ENCODE measurements around the gene RTN4RL2.

RTN4RL2 gene

DNA sequence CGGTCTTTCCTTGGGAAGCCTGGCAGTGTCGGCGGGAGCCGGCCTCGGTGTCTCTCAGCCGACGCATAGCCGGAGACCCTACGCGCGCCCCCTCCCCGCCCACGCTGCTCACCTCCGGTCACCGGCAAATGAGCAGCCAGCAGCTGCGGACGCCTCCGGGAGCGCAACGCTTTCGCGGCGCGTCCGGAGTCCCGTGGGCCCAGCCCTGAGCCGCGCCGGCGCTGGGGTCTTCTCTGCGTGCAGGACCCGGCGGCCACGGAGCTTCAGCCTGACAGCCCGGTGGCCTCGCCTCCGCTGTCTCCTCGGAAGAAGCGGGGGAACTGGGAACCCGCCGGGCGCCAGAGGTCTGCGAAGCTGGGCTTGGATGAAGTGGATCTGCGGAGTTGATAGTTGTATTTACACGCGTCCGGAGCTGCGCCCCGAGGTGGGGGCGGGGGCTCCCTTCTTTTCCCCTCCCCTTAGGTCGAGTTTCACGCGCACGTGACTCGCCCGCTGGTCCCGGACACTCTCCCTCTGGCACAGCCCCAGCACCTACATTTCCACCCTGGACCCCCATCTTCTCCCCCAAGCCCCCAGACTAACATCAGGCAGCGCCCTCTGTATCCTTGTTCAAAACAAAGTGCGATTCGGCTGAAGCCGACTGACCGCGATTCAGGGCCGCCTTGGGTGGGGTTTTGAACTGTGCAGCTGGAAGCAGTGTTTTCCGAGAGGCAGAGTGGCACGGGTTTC is 55.2 kb downstream of the RTN4RL2 start, which contains the start of gene SLC43A1:
Gene SLC43A1 (minus strand): TSS at position 371 of the 729 bp plus-strand sequence. CDS start 1,591 bp downstream, outside the sequence.
- ATAC-seq (ENCODE audit: low read depth), result peak; percentile 71
- no peak within 1 kb of the TSS for H3K27ac ChIP-seq (ENCODE audit: poor library complexity, severe bottlenecking)
- H3K36me3 ChIP-seq (ENCODE audit: low read depth), result no peaks in the 10 kb centered on the region
- no peak for DNase-seq (ENCODE audit: low spot score)
- peaks cover 13% of the 10 kb centered on the region for H3K27me3 ChIP-seq (ENCODE audit: insufficient read depth, poor library complexity, severe bottlenecking)
- no peaks in the 10 kb centered on the region for H3K9me3 ChIP-seq (ENCODE audit: severe bottlenecking)
- no peaks in the 10 kb centered on the region for H3K4me1 ChIP-seq (ENCODE audit: insufficient read depth, poor library complexity, severe bottlenecking)
- H3K4me3 ChIP-seq (ENCODE audit: severe bottlenecking), result peak within 1 kb of the TSS; percentile 53
- TF ChIP-seq, protein P1, sequence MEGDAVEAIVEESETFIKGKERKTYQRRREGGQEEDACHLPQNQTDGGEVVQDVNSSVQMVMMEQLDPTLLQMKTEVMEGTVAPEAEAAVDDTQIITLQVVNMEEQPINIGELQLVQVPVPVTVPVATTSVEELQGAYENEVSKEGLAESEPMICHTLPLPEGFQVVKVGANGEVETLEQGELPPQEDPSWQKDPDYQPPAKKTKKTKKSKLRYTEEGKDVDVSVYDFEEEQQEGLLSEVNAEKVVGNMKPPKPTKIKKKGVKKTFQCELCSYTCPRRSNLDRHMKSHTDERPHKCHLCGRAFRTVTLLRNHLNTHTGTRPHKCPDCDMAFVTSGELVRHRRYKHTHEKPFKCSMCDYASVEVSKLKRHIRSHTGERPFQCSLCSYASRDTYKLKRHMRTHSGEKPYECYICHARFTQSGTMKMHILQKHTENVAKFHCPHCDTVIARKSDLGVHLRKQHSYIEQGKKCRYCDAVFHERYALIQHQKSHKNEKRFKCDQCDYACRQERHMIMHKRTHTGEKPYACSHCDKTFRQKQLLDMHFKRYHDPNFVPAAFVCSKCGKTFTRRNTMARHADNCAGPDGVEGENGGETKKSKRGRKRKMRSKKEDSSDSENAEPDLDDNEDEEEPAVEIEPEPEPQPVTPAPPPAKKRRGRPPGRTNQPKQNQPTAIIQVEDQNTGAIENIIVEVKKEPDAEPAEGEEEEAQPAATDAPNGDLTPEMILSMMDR (IDR thresholded peaks at IDR 0.05; ENCODE audit: poor library complexity, severe bottlenecking), result no peak

DNA sequence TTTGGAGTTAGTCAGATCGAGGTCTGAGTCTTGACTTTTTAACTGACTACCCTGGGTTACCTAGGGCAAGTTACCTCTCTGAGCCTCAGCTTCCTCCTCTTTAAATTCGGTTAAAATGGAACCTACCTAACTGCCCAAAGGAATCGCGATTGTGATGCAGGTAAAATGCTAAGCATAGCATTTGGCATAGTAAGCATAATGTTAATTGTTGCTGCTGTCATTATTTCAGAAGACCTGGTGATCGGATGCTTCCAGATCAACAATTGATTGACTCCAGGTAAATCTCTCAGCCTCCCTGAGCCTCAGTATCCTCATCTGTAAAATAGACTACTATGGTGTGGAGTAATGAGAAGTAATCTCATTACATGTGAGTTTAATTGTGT is 55.7 kb downstream of the RTN4RL2 start:
- DNase-seq (ENCODE audit: low spot score) (no peak), ATAC-seq (ENCODE audit: low read depth) (no peak)
- H3K36me3 ChIP-seq (ENCODE audit: low read depth), result no peaks in the 10 kb centered on the region
- peaks cover 13% of the 10 kb centered on the region for H3K27me3 ChIP-seq (ENCODE audit: insufficient read depth, poor library complexity, severe bottlenecking)
- no peaks in the 10 kb centered on the region for H3K4me1 ChIP-seq (ENCODE audit: insufficient read depth, poor library complexity, severe bottlenecking)
- peak overlapping the region; percentile 53 for H3K4me3 ChIP-seq (ENCODE audit: severe bottlenecking)
- TF ChIP-seq, protein P1 (IDR thresholded peaks at IDR 0.05; ENCODE audit: poor library complexity, severe bottlenecking), result no peak
- no peak overlapping the region for H3K27ac ChIP-seq (ENCODE audit: poor library complexity, severe bottlenecking)
- no peaks in the 10 kb centered on the region for H3K9me3 ChIP-seq (ENCODE audit: severe bottlenecking)

- no peaks in the 10 kb centered on the region for H3K27me3 ChIP-seq (ENCODE audit: insufficient read depth, poor library complexity, severe bottlenecking)
- no peak overlapping the region for H3K4me3 ChIP-seq (ENCODE audit: severe bottlenecking)
- DNase-seq (ENCODE audit: low spot score) (no peak), ATAC-seq (ENCODE audit: low read depth) (no peak)
- TF ChIP-seq, protein P1 (IDR thresholded peaks at IDR 0.05; ENCODE audit: poor library complexity, severe bottlenecking), result no peak
- H3K36me3 ChIP-seq (ENCODE audit: low read depth), result no peaks in the 10 kb centered on the region
- H3K4me1 ChIP-seq (ENCODE audit: insufficient read depth, poor library complexity, severe bottlenecking), result no peaks in the 10 kb centered on the region
- no peak overlapping the region for H3K27ac ChIP-seq (ENCODE audit: poor library complexity, severe bottlenecking)
- no peaks in the 10 kb centered on the region for H3K9me3 ChIP-seq (ENCODE audit: severe bottlenecking)
Measured at GRCh38 chr11:57521116-57521515, 60.8 kb downstream of the RTN4RL2 start.

DNA sequence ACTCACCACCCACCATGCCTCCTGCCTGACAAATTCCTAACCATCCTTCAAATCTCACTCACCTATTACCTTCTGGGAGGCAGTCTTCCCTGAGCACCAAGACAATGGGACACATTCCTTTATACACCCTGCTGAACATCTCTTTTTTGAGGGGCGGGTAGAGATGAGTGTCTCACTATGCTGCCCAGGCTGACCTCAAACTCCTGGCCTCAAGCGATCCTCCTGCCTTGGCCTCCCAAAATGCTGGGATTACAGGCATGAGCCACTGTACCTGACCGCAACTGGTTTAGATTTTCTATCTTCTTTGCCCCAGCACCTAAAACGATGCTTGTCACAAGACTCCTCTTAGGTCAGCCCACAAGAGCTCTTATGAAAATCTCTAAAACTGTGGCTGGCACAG is 63.1 kb downstream of the RTN4RL2 start:
- Histone ChIP-seq H3K4me1 (ENCODE audit: insufficient read depth, poor library complexity, severe bottlenecking) (no peaks in the 10 kb centered on the region), H3K27ac (ENCODE audit: poor library complexity, severe bottlenecking) (no peak overlapping the region), H3K4me3 (ENCODE audit: severe bottlenecking) (no peak overlapping the region), H3K27me3 (ENCODE audit: insufficient read depth, poor library complexity, severe bottlenecking) (no peaks in the 10 kb centered on the region), H3K9me3 (ENCODE audit: severe bottlenecking) (no peaks in the 10 kb centered on the region), H3K36me3 (ENCODE audit: low read depth) (no peaks in the 10 kb centered on the region)
- no peak for DNase-seq (ENCODE audit: low spot score)
- TF ChIP-seq, protein P1 (IDR thresholded peaks at IDR 0.05; ENCODE audit: poor library complexity, severe bottlenecking), result no peak
- ATAC-seq (ENCODE audit: low read depth), result no peak

All from RWPE2 (cell line).